ENCODE measurements around the gene CFAP57. TPM values are rescaled to one million over a fixed set of nuclear protein-coding genes. Genes with fewer than 3 reads are reported as not detected.

The CFAP57 gene
- polyA plus RNA-seq, 1 experiment, result 0.27 TPM

GRCh38 chr1:43140583-43140982 lies 31.5 kb upstream of the CFAP57 start:
- TF ChIP-seq, protein P1, sequence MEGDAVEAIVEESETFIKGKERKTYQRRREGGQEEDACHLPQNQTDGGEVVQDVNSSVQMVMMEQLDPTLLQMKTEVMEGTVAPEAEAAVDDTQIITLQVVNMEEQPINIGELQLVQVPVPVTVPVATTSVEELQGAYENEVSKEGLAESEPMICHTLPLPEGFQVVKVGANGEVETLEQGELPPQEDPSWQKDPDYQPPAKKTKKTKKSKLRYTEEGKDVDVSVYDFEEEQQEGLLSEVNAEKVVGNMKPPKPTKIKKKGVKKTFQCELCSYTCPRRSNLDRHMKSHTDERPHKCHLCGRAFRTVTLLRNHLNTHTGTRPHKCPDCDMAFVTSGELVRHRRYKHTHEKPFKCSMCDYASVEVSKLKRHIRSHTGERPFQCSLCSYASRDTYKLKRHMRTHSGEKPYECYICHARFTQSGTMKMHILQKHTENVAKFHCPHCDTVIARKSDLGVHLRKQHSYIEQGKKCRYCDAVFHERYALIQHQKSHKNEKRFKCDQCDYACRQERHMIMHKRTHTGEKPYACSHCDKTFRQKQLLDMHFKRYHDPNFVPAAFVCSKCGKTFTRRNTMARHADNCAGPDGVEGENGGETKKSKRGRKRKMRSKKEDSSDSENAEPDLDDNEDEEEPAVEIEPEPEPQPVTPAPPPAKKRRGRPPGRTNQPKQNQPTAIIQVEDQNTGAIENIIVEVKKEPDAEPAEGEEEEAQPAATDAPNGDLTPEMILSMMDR (IDR thresholded peaks at IDR 0.05; ENCODE audit: insufficient read depth, low read depth, low read length), result no peak
- CTCF ChIA-PET, result no interaction called here
- no peak for DNase-seq (ENCODE audit: low read depth)
- POLR2A ChIA-PET, result no interaction called here
- 0 out of 2 replicates have a peak, but pooled peaks cover 4% of the 10 kb centered on the region for H3K27me3 ChIP-seq (ENCODE audit: control insufficient read depth, insufficient read depth, low read length)
- no peaks in the 10 kb centered on the region for H3K36me3 ChIP-seq (ENCODE audit: control insufficient read depth, insufficient read depth, low read length)
- no peak overlapping the region for H3K4me3 ChIP-seq (ENCODE audit: low read depth, low read length)

DNA sequence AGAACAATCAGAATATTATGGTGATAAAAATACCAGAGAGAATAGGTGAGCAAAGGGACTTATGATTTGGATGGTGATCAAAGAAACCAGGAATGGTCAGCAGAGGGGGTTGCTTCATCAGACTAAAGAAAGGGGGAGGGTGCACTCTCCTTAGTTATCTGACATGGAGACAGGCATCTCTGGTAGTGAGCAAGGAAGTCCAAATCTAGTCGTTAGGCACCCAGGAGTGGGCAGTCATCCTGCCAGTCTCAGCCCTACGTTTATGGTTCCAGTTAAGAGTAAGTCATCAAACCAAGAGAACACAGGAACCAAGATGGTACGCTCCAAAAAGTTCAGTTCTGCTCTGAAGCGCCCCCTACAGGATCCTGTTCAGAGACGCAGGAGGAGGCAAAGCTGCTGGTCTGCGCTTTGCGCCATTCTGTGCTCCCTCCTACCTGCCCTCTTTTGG lies 28.7 kb upstream of the CFAP57 start:
- no peaks in the 10 kb centered on the region for H3K36me3 ChIP-seq (ENCODE audit: control insufficient read depth, insufficient read depth, low read length)
- CTCF ChIA-PET, result no interaction called here
- TF ChIP-seq, protein P1 (IDR thresholded peaks at IDR 0.05; ENCODE audit: insufficient read depth, low read depth, low read length), result no peak
- 0 out of 2 replicates have a peak, but pooled peaks cover 3% of the 10 kb centered on the region for H3K27me3 ChIP-seq (ENCODE audit: control insufficient read depth, insufficient read depth, low read length)
- no peak for DNase-seq (ENCODE audit: low read depth)
- POLR2A ChIA-PET, result no interaction called here
- H3K4me3 ChIP-seq (ENCODE audit: low read depth, low read length), result no peak overlapping the region

GRCh38 chr1:43144237-43144636 lies 27.9 kb upstream of the CFAP57 start:
- Histone ChIP-seq H3K27me3 (ENCODE audit: control insufficient read depth, insufficient read depth, low read length) (0 out of 2 replicates have a peak, but pooled peaks cover 3% of the 10 kb centered on the region), H3K4me3 (ENCODE audit: low read depth, low read length) (no peak overlapping the region), H3K36me3 (ENCODE audit: control insufficient read depth, insufficient read depth, low read length) (no peaks in the 10 kb centered on the region)
- DNase-seq (ENCODE audit: low read depth), result no peak
- POLR2A ChIA-PET, result no interaction called here
- TF ChIP-seq, protein P1 (IDR thresholded peaks at IDR 0.05; ENCODE audit: insufficient read depth, low read depth, low read length), result no peak
- CTCF ChIA-PET, result no interaction called here

- TF ChIP-seq, protein P1 (IDR thresholded peaks at IDR 0.05; ENCODE audit: insufficient read depth, low read depth, low read length), result no peak
- Histone ChIP-seq H3K27me3 (ENCODE audit: control insufficient read depth, insufficient read depth, low read length) (0 out of 2 replicates have a peak, but pooled peaks cover 1% of the 10 kb centered on the region), H3K36me3 (ENCODE audit: control insufficient read depth, insufficient read depth, low read length) (no peaks in the 10 kb centered on the region), H3K4me3 (ENCODE audit: low read depth, low read length) (peak overlapping the region; percentile 43)
- DNase-seq (ENCODE audit: low read depth), result peak; percentile 22
- POLR2A ChIA-PET, result no interaction called here
- CTCF ChIA-PET, result interaction anchor here (0.6 kb wide), 1 partner anchor 30 kb away, joined by 3 read pairs; no protein-coding TSS in a partner anchor
Measured at GRCh38 chr1:43147625-43148327, 24.4 kb upstream of the CFAP57 start.

GRCh38 chr1:43149889-43150288 lies 22.2 kb upstream of the CFAP57 start:
- POLR2A ChIA-PET, result no interaction called here
- TF ChIP-seq, protein P1 (IDR thresholded peaks at IDR 0.05; ENCODE audit: insufficient read depth, low read depth, low read length), result no peak
- H3K27me3 ChIP-seq (ENCODE audit: control insufficient read depth, insufficient read depth, low read length), result no peaks in the 10 kb centered on the region
- CTCF ChIA-PET, result interaction anchor here (1.1 kb wide), 1 partner anchor 9 kb away, joined by 3 read pairs; no protein-coding TSS in a partner anchor
- H3K4me3 ChIP-seq (ENCODE audit: low read depth, low read length), result no peak overlapping the region
- H3K36me3 ChIP-seq (ENCODE audit: control insufficient read depth, insufficient read depth, low read length), result no peaks in the 10 kb centered on the region
- no peak for DNase-seq (ENCODE audit: low read depth)

Data from BJ (cell line).